Lower leg skin (tissue), 3 donors: ENCODE results near the gene RSPO4.

Source experiments
- POLR2A ChIP-seq, 2 donors: fragments of 450-650 bp; IDR thresholded peaks; one replicate each; pipeline ENCODE4 v1.6.1; 2016 to 2017; ENCODE audit warnings: antibody characterized with exemption in 2 of 2, mild to moderate bottlenecking in 1 of 2, moderate library complexity in 1 of 2
- TF ChIP-seq, protein P1 (sequence below), 3 donors: fragments of 450-650 bp; IDR thresholded peaks; one replicate each; pipeline ENCODE4 v1.5.1; 2016; ENCODE audit warnings: antibody characterized with exemption in 3 of 3, mild to moderate bottlenecking in 3 of 3, moderate library complexity in 2 of 3

DNA sequence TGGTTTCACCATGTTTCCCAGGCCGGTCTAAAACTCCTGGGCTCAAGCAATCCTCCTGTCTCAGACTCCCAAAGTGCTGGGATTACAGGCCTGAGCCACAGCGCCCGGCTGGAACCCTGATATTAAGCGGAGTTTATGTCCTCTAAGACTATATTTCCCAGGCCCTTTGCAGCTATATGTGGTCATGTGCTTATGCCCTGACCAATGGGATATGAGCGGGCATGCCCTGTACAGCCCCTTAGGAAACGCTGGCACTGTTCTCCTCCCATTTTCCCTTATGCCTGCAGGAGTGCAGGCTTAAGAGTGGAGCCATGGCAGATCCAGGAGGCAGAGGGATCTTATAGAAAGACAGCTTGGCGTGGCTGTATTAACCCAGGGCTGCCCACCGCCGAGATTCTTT, 29.9 kb downstream of the RSPO4 start:
- no peak for TF ChIP-seq POLR2A (IDR thresholded peaks at IDR 0.05)
- TF ChIP-seq, protein P1, sequence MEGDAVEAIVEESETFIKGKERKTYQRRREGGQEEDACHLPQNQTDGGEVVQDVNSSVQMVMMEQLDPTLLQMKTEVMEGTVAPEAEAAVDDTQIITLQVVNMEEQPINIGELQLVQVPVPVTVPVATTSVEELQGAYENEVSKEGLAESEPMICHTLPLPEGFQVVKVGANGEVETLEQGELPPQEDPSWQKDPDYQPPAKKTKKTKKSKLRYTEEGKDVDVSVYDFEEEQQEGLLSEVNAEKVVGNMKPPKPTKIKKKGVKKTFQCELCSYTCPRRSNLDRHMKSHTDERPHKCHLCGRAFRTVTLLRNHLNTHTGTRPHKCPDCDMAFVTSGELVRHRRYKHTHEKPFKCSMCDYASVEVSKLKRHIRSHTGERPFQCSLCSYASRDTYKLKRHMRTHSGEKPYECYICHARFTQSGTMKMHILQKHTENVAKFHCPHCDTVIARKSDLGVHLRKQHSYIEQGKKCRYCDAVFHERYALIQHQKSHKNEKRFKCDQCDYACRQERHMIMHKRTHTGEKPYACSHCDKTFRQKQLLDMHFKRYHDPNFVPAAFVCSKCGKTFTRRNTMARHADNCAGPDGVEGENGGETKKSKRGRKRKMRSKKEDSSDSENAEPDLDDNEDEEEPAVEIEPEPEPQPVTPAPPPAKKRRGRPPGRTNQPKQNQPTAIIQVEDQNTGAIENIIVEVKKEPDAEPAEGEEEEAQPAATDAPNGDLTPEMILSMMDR (IDR thresholded peaks at IDR 0.05) = no peak
